Stimulated activated naive CD4-positive, alpha-beta T cell treated with Interleukin-2 at 50 U/mL for 16 hours (primary cell): ENCODE data around the gene SERPINA12.
A peak's percentile ranks its signal among the peaks of the same experiment; 100 is the strongest.

ENCODE experiments used
- DNase-seq: peaks from one replicate; lab custom pipeline; 2025; lab: John Stamatoyannopoulos, UW

Gene SERPINA12, protein sequence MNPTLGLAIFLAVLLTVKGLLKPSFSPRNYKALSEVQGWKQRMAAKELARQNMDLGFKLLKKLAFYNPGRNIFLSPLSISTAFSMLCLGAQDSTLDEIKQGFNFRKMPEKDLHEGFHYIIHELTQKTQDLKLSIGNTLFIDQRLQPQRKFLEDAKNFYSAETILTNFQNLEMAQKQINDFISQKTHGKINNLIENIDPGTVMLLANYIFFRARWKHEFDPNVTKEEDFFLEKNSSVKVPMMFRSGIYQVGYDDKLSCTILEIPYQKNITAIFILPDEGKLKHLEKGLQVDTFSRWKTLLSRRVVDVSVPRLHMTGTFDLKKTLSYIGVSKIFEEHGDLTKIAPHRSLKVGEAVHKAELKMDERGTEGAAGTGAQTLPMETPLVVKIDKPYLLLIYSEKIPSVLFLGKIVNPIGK

DNA sequence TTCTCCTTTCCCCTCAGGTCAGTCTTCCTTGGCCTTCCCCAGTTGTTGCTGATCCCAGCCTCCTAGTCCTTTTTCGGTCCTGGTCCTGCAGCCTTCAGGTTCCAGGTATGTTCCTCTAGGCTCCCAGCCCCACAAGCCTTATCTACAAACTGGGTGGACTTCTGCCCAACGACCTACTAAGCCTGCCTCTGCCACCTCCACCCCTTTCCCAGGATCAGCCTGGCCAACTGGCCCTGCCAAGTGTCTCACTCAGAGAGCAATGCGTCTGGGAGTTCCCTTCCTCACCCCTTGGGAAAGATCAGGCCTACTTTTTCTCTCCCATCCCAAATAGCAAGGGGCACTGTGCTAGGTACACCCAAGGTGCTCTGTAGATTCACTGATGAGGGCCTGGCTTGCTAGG, at the start of gene SERPINA12:
Gene SERPINA12, minus strand, starts transcription at position 114 of the 400 bp plus-strand sequence. CDS start 11,072 bp downstream, outside the sequence.
- no peak for DNase-seq

DNA sequence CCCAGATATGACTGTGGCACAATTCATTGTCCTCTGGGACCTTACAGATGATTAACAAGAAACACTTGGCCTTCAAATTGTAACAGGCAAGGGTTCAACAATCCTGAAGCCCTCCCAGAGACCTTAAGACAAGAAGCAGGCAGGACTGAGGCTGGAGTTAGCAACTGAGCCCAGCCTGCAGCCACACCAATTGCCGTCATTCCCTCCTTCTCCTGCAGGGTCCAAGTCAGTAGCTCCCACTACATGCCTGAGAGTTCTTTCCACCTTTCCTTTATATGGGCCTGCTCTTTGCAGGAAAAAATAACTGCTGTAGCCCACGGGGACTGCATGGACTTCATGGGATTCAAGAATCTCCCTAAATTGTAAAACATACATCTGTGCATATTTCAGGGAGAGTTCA, 49.6 kb upstream of the SERPINA12 start:
- DNase-seq = no peak

DNA sequence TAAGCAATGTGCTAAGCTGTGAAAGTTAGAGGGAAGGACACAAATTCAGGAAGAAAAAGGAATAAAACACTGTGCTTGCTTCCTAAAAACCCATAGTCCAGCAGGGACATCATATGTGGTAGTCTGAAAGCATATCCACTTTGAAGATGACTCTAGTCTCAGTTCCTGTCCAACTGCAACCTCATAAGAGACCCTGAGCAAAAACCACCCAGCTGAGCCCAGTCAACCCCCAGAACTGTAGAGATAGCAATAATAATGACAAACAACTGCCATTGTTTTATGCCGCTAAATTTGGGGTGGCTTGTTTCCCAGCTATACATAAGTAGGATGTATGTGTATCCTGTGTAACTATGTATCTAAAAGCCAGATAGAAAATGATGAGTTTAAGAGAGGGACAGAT, 48.1 kb upstream of the SERPINA12 start:
- DNase-seq = no peak

DNA sequence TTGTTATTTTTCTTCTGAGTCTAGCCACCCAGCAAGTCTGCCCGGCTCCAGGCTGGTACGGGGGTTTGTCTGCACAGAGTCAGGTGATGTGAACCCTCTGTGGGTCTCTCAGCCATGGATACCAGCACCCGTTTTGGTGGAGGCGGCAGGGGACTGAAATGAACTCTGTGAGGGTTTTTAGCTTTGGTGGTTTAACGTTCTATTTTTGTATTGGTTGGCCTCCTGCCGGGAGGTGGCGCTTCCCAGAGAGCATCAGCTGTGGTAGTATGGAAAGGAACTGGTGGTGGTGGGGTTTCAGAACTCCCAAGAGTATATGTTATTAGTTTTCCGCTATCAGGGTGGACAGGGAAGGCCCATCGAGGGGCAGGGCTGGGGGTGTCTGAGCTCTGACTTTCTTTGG, 46.7 kb upstream of the SERPINA12 start:
- no peak for DNase-seq

DNA sequence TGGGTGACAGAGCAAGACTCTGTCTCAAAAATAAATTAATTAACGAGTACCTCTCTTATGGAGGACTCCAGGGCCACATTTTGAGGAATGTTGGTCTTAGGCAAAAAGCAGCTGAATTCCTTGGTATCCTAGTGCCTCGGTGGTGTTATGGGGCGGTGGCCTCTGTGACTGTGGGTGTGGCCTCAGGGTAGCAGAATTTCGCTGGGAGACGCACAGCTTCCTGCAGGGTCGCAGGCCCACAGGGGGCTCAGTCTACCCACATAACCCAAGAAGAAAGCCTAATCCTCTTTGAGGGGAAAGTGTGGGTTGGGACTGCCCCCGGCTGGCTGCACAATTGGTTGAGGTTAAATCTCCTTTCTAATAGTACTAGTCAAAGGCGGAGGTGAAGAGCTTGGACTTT, 40.8 kb upstream of the SERPINA12 start:
- DNase-seq = no peak

DNA sequence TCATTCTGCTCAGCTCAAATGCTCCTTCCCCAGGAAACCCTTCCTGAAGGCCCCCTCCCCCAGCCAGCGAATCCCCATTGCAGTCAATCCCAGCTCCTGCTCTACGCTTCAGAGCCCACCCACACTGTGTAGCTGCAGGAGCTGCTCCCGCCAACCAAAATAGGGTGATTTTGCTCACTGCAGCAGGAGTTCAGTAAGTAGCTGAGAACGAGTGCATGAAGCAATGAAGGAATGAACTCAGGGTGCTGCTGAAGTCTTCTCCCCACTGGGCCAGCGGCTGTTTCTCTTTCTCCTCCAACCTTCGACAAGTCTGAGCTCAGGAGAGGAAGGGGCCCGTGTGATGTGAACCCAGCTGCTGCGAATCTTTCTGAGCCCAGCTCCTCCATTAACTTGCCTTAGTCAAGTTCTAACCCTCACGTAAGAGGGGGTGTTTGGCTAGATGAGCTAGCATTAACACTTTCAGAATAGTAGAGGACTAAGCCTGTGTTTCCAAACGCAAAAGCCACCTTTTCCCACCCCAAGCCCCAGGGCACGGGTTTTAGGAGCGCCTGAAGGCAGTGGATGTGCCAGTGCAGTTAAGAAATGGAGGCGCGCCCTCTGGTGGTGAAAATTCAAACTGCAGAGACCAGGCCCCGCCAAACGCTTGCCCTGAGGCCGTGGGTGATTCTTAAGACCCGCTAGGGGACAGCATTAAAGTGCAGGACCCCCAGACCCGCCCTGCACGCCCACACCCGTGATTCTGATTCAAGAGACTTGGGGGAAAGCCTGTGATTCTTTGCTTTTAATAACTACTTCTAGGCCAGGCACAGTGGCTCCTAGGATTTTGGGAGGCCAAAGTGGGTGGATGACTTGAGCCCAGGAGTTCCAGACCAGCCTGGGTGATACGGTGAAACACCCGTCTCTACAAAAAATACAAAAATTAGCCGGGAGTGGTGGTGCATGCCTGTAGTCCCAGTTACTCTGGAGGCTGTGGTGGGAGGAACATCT, 40.0 kb upstream of the SERPINA12 start:
- peak; percentile 27 for DNase-seq

DNA sequence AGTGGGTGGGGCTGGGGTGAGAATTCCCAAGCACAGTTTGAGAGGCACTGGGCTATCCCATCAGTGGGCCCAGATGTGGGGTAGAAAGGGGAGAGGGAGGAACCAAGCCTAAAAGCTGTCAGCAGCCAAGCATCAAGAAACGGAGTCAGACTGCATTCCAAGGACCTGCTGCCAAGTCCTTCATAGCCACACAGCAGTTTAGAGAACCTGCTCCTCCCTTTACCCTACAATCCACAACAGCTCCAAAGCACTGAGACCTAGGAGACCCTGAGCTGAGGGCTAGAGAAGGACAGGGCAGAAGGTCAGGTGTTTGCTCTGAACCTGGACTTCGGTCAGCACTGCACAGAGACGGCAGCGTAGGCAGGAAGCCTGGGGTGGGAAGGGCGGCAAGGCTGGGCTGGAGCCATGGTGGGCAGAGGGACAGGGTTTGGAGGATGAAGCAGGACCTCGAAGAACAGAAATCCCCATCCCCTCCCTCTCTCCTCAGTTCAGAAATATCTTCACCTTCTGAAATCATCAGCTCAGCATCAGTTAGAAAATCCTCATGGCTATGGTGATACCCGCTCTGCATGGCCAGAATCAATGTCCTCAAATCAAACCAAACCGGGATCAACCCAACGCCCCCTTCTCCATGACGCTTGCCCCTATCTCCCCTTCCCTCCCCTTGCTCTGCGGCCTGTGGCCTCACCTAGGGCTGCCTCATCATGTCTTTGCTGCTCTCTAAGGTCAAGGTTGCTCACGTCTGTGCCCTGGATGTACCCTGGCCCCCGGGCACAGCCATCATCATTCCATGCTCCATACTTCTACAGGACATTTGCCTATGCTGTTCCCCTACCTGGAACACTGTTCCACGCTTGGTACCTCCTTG, 39.1 kb upstream of the SERPINA12 start:
- no peak for DNase-seq

DNA sequence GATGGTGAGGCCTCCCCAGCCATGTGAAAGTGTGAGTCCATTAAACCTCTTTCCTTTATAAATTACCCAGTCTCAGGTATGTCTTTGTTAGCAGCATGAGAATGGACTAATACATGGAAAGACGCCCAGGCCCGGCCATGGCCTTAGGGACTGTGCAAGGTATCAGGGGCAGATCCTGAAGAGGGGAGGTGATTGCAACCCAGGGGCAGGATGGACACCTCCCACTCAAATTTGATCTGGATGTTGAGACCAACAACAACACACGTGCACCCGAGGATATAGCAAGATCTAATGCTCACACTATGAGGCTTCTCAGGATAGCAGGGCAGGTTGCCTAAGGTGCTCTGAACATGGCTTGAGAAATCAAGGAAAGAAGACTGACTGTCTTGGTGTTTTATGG, 38.5 kb upstream of the SERPINA12 start:
- no peak for DNase-seq

DNA sequence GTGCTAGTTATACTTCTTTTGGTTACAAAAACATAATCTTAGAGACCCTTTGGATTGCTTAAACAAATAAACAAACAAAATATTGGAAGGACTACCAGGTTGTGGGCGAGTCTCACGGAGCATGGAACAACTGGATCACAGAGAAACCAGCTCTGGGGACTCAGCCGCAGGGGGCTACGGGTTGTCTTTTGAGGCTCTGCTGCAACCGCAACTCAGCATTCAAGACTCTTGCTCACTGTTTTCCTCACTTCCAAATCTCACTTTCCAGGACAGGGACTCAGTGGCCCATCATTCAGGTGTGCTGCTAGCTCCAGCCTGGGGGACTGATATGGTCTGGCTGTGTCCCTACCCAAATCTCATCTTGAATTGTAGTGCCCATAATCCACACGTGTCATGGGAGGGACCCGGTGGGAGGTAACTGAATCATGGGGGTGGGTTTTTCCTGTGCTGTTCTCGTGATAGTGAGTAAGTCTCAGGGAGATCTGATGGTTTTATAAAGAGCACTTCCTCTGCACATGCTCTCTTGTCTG, 37.9 kb upstream of the SERPINA12 start:
- DNase-seq = no peak

DNA sequence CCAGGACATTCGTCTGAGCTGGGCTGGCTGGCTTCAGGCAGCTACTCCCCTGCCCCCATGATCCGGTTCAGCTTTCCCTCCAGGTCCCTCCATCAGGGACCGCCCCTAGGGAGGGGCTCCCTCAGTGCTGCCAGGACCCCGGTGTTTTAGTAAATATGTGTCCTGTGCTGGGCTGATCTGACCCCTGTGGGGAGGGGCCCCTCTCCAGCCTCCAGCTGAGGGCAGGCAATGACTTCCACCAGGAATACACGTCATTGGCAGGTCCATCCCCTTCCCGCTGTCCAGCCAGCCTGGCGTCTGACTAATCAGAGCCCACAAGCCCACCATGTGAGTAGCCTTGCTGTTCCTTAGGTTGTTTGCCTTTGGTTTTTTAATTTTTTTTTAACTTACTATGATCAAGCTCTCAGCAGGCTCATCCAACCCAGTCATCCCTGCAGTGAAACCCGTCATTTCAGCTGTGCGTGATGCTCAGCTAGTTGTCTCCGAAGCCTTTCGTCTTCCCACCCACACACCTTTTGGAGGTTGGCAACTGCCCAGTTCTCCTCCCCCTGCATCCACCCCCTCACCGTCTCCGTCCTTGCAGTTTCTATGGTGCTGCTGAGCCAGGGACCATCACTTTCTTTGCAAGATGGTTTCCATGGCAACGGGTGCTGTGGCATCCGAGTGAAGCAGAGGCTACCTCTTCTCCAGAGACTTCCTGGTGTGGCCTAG, 36.0 kb upstream of the SERPINA12 start:
- no peak for DNase-seq

DNA sequence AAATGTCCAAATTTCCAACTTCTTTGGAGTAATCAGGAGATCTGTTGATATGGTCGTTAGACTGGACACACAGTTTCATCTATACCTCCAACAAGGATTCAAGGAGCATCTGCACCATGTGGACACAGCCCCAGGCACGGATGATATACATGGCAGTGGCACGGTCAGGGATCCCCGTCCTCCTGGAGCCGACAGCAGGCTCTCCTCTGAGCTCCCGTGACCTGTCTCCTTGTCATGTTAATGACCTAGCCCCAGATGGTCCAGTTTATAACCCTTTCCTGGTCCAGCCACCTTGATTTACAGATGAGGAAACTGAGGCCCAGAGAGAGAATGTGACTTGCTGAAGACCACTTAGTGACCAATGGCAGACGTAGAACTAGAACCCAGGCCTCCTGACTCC, 35.5 kb upstream of the SERPINA12 start:
- DNase-seq = no peak

DNA sequence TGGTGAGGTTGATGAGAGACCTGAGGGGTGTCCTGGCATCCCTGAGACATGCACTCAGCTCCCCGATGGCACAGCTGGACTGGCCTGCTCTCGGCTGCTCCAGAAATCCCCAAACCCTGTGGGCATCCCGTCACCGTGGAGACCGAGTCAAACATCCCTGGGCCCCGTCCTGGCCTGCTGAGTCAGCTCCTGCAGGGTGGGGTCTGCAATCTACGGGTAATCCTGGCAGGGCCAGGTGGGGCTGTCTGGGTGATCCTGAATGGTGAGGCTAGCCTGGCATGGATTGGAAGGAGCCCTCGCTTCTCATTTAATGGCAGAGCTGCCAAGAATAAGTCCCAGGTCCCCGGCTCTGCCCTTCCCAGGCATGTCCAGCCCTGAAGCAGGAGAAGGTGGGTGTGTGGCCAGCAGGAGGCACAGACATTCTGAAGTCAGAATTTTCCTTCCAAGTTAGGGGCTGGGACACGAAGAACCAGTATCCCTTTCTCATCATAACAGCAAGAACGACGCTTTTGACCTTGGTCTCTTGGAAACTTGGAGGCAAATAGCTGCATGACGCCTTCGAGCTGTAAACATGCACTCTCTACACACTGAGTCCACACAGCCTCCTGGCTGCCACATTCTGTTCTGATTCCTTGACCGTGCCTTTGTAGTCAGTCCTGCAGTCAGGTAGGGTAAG, 34.3 kb upstream of the SERPINA12 start:
- DNase-seq = no peak

DNA sequence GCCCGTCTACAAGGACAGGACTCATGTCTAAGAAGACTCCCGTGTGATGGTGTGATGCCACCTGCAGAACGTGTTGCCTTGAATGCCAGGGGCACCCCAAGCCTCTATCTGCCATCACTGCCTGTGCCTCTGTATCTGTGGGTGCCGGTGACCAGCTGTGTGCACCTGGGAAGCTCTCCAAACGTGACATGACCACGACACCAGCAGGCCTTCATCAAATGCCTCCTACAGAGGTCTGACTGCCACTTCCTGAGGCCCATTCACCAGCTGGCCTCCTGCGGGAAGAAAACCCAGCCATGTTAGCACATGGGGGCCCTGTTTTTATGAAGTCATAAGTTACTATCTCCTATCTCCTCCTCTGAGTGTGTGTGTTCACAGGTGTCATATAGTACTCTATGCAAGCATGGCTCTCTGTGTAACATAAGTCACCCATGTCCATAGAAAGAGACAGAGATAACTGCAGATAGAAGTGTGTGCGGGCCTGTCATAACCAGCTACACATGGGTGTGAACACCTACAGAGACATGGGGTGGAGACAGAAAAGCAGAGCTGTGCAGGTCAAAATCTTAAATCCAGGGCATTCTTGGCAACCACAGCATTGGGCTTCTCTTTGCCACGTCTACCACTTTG, 33.7 kb upstream of the SERPINA12 start:
- no peak for DNase-seq

DNA sequence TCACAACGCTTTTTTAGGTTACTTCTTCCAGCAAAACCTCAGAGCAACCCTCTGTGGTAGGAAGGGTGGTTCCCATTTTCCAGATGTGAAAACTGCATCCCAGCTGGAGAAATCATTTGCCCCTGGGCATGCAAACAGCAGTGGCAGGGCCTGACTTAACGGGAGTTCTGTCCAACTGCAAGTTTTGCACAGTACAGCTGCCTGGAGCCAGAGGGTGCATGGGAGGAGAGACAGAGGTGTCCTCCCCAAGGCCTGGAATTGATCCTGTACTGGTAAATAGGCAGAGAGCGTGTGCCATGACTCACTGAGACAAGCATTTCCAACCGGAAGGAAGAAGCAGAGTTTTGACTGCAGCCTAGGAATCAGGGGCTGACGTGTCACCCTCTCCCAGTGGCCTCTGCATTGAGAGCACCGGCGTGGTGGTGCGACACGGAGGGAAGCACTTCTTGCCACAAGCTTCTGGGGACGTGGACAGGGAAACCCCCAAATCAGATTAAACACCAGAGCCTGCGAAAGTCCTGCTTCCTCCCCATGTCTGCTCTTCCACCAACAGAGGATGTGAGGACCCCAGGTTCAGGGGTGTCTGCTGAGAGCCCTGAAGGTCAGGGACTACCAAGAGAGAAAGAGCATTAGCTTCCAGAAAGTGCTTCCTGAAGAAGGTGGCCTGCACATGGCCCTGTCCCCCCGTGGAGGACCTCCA, 33.0 kb upstream of the SERPINA12 start:
- no peak for DNase-seq

DNA sequence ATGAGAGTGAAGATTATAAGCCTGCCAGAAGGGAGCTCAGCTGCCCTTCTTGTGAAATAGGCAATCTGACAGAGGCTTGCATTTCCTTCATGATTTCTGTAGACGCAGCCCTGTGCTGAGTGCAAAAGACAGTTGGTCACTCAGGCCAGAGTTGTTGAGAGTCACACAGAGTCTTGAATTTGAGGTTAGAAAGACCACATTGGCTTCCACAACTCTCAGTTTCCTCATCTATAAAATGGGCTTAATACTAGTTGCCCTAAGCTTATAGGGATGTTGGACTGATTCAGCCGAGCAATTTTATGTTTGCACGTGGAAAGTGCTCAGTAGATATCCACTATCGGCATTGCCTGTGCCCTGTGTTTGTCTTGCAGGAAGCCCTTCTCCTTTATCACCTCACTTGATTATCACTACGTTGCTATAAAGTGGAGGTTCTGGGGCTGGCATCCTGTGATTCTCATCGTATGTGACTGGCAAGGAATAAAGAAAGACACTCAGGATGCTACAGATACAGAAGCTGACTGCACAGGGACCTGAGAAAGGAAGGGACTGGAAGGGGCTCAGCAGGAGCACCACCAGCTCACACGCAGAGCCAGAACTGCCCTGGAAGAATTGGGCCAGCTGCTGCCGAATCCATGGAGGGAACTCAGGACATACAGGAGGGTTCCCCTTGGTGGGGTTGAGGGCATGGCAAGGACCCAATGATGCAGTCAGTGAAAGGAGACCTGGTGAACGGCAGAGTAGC, 32.1 kb upstream of the SERPINA12 start:
- no peak for DNase-seq

DNA sequence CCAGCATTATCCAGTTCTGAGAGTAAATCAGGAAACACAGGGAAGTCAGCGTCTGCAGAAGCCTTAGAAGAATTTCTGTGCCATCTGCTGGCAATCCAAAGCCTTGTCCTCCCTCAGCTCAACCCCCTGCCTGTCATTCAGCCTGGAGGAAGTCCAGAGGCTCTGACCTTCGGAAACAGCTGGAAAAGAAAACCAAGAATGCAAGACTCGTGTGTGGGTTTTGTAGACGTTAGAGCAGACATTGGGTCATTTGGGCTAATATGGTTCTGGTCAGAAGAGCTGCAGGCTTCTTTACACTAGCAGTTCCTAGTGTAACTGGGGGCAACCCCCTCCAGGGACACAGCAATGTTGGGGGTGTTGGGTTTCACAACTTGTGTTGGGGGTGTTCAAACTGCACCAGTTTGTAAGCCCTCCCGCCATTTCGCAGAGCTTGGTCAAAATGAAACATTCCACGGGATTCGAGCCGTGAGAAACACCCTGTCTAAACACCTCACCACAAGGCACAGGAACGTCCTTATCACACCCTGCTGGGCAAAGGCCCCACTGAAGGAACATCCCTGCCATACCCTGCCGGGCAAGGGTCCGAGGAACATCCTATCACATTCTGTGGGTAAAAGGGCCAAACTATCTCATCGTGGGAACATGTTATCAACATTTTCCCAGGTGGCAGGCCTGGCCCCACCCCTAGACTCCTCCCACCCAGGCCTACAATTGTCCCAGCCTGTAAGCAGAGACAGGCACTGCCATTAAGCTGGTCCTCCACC, 30.9 kb upstream of the SERPINA12 start:
- DNase-seq = no peak

DNA sequence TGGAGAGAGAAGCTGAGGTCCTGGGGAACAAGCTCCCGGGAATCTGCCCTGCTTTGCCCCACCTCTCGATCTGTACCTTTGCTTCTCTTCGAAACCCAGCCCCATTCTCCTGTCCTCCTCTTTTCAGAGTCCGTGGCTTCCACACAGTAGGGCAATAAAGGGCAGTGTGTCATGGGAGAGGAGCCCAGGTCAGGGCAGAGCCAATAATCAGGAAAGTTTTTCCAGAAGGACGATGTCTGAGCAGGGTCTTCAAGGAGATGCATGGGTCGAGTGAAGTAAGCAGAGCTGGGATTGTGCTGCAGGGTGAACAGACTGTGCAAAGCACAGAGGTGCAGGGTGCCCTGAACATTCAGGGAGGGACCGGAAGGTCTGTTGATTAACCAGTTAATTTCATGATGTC, 29.9 kb upstream of the SERPINA12 start:
- no peak for DNase-seq
